Ectodermal cell (in vitro differentiated cells): ENCODE results near the gene NQO1. TPM values are rescaled to one million over a fixed set of nuclear protein-coding genes. Genes with fewer than 3 reads are reported as not detected.

Source experiments
- H3K27ac ChIP-seq: 2 replicates; pipeline ENCODE4 v1.7.0; 2013; ENCODE audit warnings: mild to moderate bottlenecking, low read depth, low read length; ENCODE audit not compliant: insufficient read depth, poor library complexity, severe bottlenecking
- H3K27me3 ChIP-seq: 2 replicates; pipeline ENCODE4 v1.7.0; 2013; ENCODE audit warnings: mild to moderate bottlenecking, low read length; ENCODE audit not compliant: insufficient read depth, control insufficient read depth, poor library complexity, severe bottlenecking
- H3K36me3 ChIP-seq: one replicate; pipeline ENCODE4 v1.7.0; 2013; ENCODE audit warnings: low read length; ENCODE audit not compliant: control insufficient read depth, insufficient read depth
- H3K4me1 ChIP-seq: one replicate; pipeline ENCODE4 v1.7.0; 2013; ENCODE audit warnings: low read length; ENCODE audit not compliant: control insufficient read depth, insufficient read depth
- H3K4me3 ChIP-seq: 2 replicates; pipeline ENCODE4 v1.7.0; 2013; ENCODE audit warnings: low read depth, low read length, control low read depth; ENCODE audit not compliant: insufficient read depth
- H3K9me3 ChIP-seq: 2 replicates; pipeline ENCODE4 v1.7.0; 2013; ENCODE audit warnings: mild to moderate bottlenecking, low read length, moderate library complexity; ENCODE audit not compliant: control insufficient read depth
- WGBS, 2 experiments: methylation state at CpG; one replicate each; pipeline ENCODE4 v1.1.7; 2013; ENCODE audit warnings: missing lambda C conversion rate in 2 of 2; 5-methylcytosine and 5-hydroxymethylcytosine counted together
- polyA plus RNA-seq, 4 experiments: library from polyadenylated mRNA; stranded (reverse); fragments of 50-300 nt; gene quantifications; one replicate each; pipeline ENCODE4 v1.2.3, GENCODE V29; 2013

NQO1 gene
- 29.3 TPM for polyA plus RNA-seq (2013, experiment 1 of 4)
- 22.9 TPM for polyA plus RNA-seq (2013, experiment 2 of 4)
- polyA plus RNA-seq (2013, experiment 3 of 4) = 22.1 TPM
- 19.3 TPM for polyA plus RNA-seq (2013, experiment 4 of 4)

GRCh38 chr16:69726313-69727060 is at the start of gene NQO1:
Gene NQO1 (minus strand): TSS chr16:69726560. CDS start chr16:69726439, 121 bp downstream.
- Histone ChIP-seq H3K36me3 (no peaks in the 10 kb centered on the region), H3K4me3 (peak within 1 kb of the TSS; percentile 41), H3K27ac (peak within 1 kb of the TSS; percentile 70), H3K27me3 (no peaks in the 10 kb centered on the region), H3K4me1 (peaks cover 14% of the 10 kb centered on the region), H3K9me3 (no peaks in the 10 kb centered on the region)
- WGBS, 2 experiments = 1 to 2% methylated on average over 31 of the region's 31 CpGs

GRCh38 chr16:69775563-69775962 is 49.2 kb upstream of the NQO1 start:
- Histone ChIP-seq H3K9me3 (no peaks in the 10 kb centered on the region), H3K27me3 (no peaks in the 10 kb centered on the region), H3K36me3 (no peaks in the 10 kb centered on the region), H3K27ac (no peak overlapping the region), H3K4me1 (no peaks in the 10 kb centered on the region), H3K4me3 (no peak overlapping the region)

GRCh38 chr16:69773260-69773947 is 47.0 kb upstream of the NQO1 start:
- Histone ChIP-seq H3K36me3 (no peaks in the 10 kb centered on the region), H3K9me3 (no peaks in the 10 kb centered on the region), H3K27me3 (no peaks in the 10 kb centered on the region), H3K4me3 (no peak overlapping the region), H3K27ac (no peak overlapping the region), H3K4me1 (no peaks in the 10 kb centered on the region)
- 89 to 91% methylated on average over 6 of the region's 6 CpGs for WGBS, 2 experiments

GRCh38 chr16:69771651-69771967 is 45.2 kb upstream of the NQO1 start:
- Histone ChIP-seq H3K36me3 (no peaks in the 10 kb centered on the region), H3K4me1 (no peaks in the 10 kb centered on the region), H3K27me3 (no peaks in the 10 kb centered on the region), H3K27ac (no peak overlapping the region), H3K4me3 (no peak overlapping the region), H3K9me3 (no peaks in the 10 kb centered on the region)
- 92 to 100% methylated on average over 2 of the region's 2 CpGs for WGBS, 2 experiments

GRCh38 chr16:69769404-69769803 is 43.0 kb upstream of the NQO1 start:
- Histone ChIP-seq H3K36me3 (no peaks in the 10 kb centered on the region), H3K27ac (no peak overlapping the region), H3K27me3 (no peaks in the 10 kb centered on the region), H3K4me3 (no peak overlapping the region), H3K9me3 (no peaks in the 10 kb centered on the region), H3K4me1 (no peaks in the 10 kb centered on the region)
- WGBS, 2 experiments = 91 to 94% methylated on average over 2 of the region's 2 CpGs

- Histone ChIP-seq H3K27ac (no peak overlapping the region), H3K27me3 (no peaks in the 10 kb centered on the region), H3K9me3 (no peaks in the 10 kb centered on the region), H3K36me3 (no peaks in the 10 kb centered on the region), H3K4me3 (no peak overlapping the region), H3K4me1 (no peaks in the 10 kb centered on the region)
- 90 to 94% methylated on average over 6 of the region's 6 CpGs for WGBS, 2 experiments
Observed at GRCh38 chr16:69768666-69769065, 42.3 kb upstream of the NQO1 start.

GRCh38 chr16:69767459-69768229 is 41.3 kb upstream of the NQO1 start:
- 89 to 91% methylated on average over 5 of the region's 5 CpGs for WGBS, 2 experiments
- H3K4me3 ChIP-seq = no peak overlapping the region

GRCh38 chr16:69763599-69763942 is 37.2 kb upstream of the NQO1 start:
- Histone ChIP-seq H3K36me3 (no peaks in the 10 kb centered on the region), H3K27ac (no peak overlapping the region), H3K27me3 (no peaks in the 10 kb centered on the region), H3K9me3 (no peaks in the 10 kb centered on the region), H3K4me1 (peaks cover 5% of the 10 kb centered on the region), H3K4me3 (no peak overlapping the region)
- 95 to 97% methylated on average over 5 of the region's 5 CpGs for WGBS, 2 experiments

More at GRCh38 chr16:69767459-69768229, 41.3 kb upstream of the NQO1 start:
- Histone ChIP-seq H3K9me3 (no peaks in the 10 kb centered on the region), H3K27me3 (no peaks in the 10 kb centered on the region), H3K27ac (no peak overlapping the region), H3K4me1 (peaks cover 5% of the 10 kb centered on the region), H3K36me3 (no peaks in the 10 kb centered on the region)

- H3K4me3 ChIP-seq = peak overlapping the region; percentile 92
- no peaks in the 10 kb centered on the region for H3K36me3 ChIP-seq
- no peaks in the 10 kb centered on the region for H3K9me3 ChIP-seq
- H3K4me1 ChIP-seq = peaks cover 5% of the 10 kb centered on the region
- 30 to 32% methylated on average over 14 of the region's 14 CpGs for whole genome bisulfite sequencing, 2 experiments
- no peaks in the 10 kb centered on the region for H3K27me3 ChIP-seq
- no peak overlapping the region for H3K27ac ChIP-seq
Observed at GRCh38 chr16:69762814-69763598, 36.6 kb upstream of the NQO1 start.
